ENCODE data around the gene NUP210. TPM values are rescaled to one million over a fixed set of nuclear protein-coding genes. Genes with fewer than 3 reads are reported as not detected.

The NUP210 gene
- total and polyA plus RNA-seq, 2 experiments from 2014 or later, result 6.7 to 8.4 TPM

- Histone ChIP-seq H3K36me3 (replicated peaks; ENCODE audit: insufficient read depth, low read depth) (no peaks in the 10 kb centered on the region), H3K4me2 (no peak overlapping the region), H3K9me3 (ENCODE audit: low read depth) (no peaks in the 10 kb centered on the region), H3K4me3 (no peak overlapping the region), H3K27me3 (no peaks in the 10 kb centered on the region), H2AFZ (no peak overlapping the region), H4K20me1 (ENCODE audit: insufficient read depth, poor library complexity, severe bottlenecking) (no peaks in the 10 kb centered on the region), H3K79me2 (no peaks in the 10 kb centered on the region), H3K9me2 (replicated peaks; ENCODE audit: insufficient read depth) (no peaks in the 10 kb centered on the region), H3K27ac (no peak overlapping the region), H3K4me1 (ENCODE audit: insufficient read depth) (no peaks in the 10 kb centered on the region)
- 96% methylated on average over 19 of the region's 20 CpGs for WGBS (ENCODE audit: low lambda C conversion rate, missing lambda C conversion rate)
- no peak for TF ChIP-seq EZH2phosphoT487 (IDR thresholded peaks at IDR 0.05; ENCODE audit: low read depth, severe bottlenecking, unreplicated experiment)
- no peak for TF ChIP-seq CTCF (IDR thresholded peaks at IDR 0.05; ENCODE audit: poor library complexity)
- no peak for TF ChIP-seq EZH2 (IDR thresholded peaks at IDR 0.05; ENCODE audit: borderline replicate concordance)
- DNase-seq (ENCODE audit: low spot score), result no peak
Measured at GRCh38 chr3:13339833-13340232, 80.3 kb downstream of the NUP210 start.

GRCh38 chr3:13338996-13339395 lies 81.1 kb downstream of the NUP210 start:
- H3K27me3 ChIP-seq, result no peaks in the 10 kb centered on the region
- H3K4me2 ChIP-seq, result no peak overlapping the region
- WGBS (ENCODE audit: low lambda C conversion rate, missing lambda C conversion rate), result 90% methylated on average over 5 of the region's 5 CpGs

GRCh38 chr3:13338231-13338630 lies 81.9 kb downstream of the NUP210 start:
- Histone ChIP-seq H3K36me3 (replicated peaks; ENCODE audit: insufficient read depth, low read depth) (no peaks in the 10 kb centered on the region), H4K20me1 (ENCODE audit: insufficient read depth, poor library complexity, severe bottlenecking) (no peaks in the 10 kb centered on the region), H3K9me3 (ENCODE audit: low read depth) (no peaks in the 10 kb centered on the region), H3K4me1 (ENCODE audit: insufficient read depth) (no peaks in the 10 kb centered on the region), H3K4me3 (no peak overlapping the region), H3K4me2 (no peak overlapping the region), H2AFZ (no peak overlapping the region), H3K27me3 (no peaks in the 10 kb centered on the region), H3K27ac (no peak overlapping the region), H3K9me2 (replicated peaks; ENCODE audit: insufficient read depth) (no peaks in the 10 kb centered on the region), H3K79me2 (no peaks in the 10 kb centered on the region)
- TF ChIP-seq EZH2phosphoT487 (IDR thresholded peaks at IDR 0.05; ENCODE audit: low read depth, severe bottlenecking, unreplicated experiment) (no peak), CTCF (IDR thresholded peaks at IDR 0.05; ENCODE audit: poor library complexity) (no peak), EZH2 (IDR thresholded peaks at IDR 0.05; ENCODE audit: borderline replicate concordance) (no peak)
- no peak for DNase-seq (ENCODE audit: low spot score)
- WGBS (ENCODE audit: low lambda C conversion rate, missing lambda C conversion rate), result 83% methylated on average over 3 of the region's 3 CpGs

More at GRCh38 chr3:13338996-13339395, 81.1 kb downstream of the NUP210 start:
- Histone ChIP-seq H3K9me3 (ENCODE audit: low read depth) (no peaks in the 10 kb centered on the region), H4K20me1 (ENCODE audit: insufficient read depth, poor library complexity, severe bottlenecking) (no peaks in the 10 kb centered on the region), H3K4me1 (ENCODE audit: insufficient read depth) (no peaks in the 10 kb centered on the region), H3K9me2 (replicated peaks; ENCODE audit: insufficient read depth) (no peaks in the 10 kb centered on the region), H3K27ac (no peak overlapping the region), H3K36me3 (replicated peaks; ENCODE audit: insufficient read depth, low read depth) (no peaks in the 10 kb centered on the region), H3K4me3 (no peak overlapping the region), H3K79me2 (no peaks in the 10 kb centered on the region), H2AFZ (no peak overlapping the region)
- DNase-seq (ENCODE audit: low spot score), result no peak
- TF ChIP-seq EZH2 (IDR thresholded peaks at IDR 0.05; ENCODE audit: borderline replicate concordance) (no peak), CTCF (IDR thresholded peaks at IDR 0.05; ENCODE audit: poor library complexity) (no peak), EZH2phosphoT487 (IDR thresholded peaks at IDR 0.05; ENCODE audit: low read depth, severe bottlenecking, unreplicated experiment) (no peak)

GRCh38 chr3:13336592-13336991 lies 83.5 kb downstream of the NUP210 start:
- no peak for DNase-seq (ENCODE audit: low spot score)
- H3K27ac ChIP-seq, result no peak overlapping the region
- H3K9me2 ChIP-seq (replicated peaks; ENCODE audit: insufficient read depth), result no peaks in the 10 kb centered on the region
- H3K79me2 ChIP-seq, result no peaks in the 10 kb centered on the region
- no peak overlapping the region for H2AFZ ChIP-seq
- H3K9me3 ChIP-seq (ENCODE audit: low read depth), result no peaks in the 10 kb centered on the region
- H3K4me3 ChIP-seq, result no peak overlapping the region
- H3K36me3 ChIP-seq (replicated peaks; ENCODE audit: insufficient read depth, low read depth), result no peaks in the 10 kb centered on the region
- no peaks in the 10 kb centered on the region for H3K27me3 ChIP-seq
- 87% methylated on average over 12 of the region's 12 CpGs for WGBS (ENCODE audit: low lambda C conversion rate, missing lambda C conversion rate)
- H3K4me2 ChIP-seq, result no peak overlapping the region
- no peaks in the 10 kb centered on the region for H4K20me1 ChIP-seq (ENCODE audit: insufficient read depth, poor library complexity, severe bottlenecking)
- no peaks in the 10 kb centered on the region for H3K4me1 ChIP-seq (ENCODE audit: insufficient read depth)
- TF ChIP-seq EZH2 (IDR thresholded peaks at IDR 0.05; ENCODE audit: borderline replicate concordance) (no peak), CTCF (IDR thresholded peaks at IDR 0.05; ENCODE audit: poor library complexity) (no peak), EZH2phosphoT487 (IDR thresholded peaks at IDR 0.05; ENCODE audit: low read depth, severe bottlenecking, unreplicated experiment) (no peak)
